ENCODE measurements around the gene COG5.
"Not testable (repeated sequence)": the region's sequence is repeated elsewhere in the genome, so short reads cannot be mapped to it uniquely, and the experiment has no call there.

COG5 gene

DNA sequence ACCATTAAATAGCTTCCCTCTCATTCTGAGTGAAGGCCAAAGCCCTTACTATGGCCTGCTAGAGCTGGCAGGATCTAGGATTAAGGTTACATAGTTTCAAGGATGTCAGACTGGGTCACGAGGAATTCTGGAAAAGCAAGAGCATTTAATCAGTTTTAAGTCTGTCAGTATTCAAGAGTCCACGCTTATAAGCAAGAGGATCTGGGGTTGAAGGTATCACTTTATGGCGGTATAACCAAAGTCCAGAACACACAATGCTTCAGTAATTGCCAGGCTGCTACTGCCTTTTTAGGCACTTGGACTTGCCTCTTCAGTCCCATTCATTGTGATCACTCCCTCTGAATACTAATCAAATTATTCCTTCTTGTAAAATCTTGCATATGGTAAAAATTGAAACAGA, 293.9 kb downstream of the COG5 start:
- DNase-seq (ENCODE audit: low spot score), result no peak

DNA sequence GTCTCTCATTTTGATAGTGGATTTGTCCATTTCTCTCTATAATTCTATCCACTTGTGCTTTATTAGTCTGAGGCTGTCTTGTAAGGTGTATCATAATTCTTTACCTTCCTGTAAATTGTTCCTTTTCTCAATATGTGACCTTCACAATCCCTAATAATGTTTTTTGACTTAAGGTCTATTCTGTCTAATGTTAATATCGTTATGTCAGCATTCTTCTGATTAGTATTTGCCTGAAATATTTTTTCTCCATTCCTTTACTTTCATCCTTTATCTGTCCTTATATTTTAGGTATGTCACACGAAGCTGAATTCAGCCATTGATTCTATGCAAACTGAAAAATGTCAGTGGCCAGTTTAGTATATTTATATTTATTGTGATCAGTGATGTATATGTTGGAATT, 295.1 kb downstream of the COG5 start:
- no peak for DNase-seq (ENCODE audit: low spot score)

DNA sequence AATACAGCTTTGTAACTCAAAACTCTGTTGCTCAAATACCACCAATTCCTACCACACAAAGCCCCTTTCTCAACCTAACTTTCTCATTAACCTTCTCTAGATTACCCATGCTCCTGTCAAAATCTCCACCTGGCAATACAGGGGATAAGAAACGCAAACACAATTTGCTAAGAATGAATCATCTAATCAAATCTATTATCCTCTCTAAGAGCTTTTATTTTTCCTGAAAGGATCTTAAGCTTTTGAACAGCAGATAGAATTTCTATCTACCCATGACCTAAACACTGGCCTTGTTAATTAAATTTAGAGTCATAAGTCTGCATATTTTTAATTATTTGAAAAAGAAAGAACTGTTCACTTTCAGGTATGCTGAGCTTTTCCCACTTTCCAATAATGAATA, 296.6 kb downstream of the COG5 start:
- no peak for DNase-seq (ENCODE audit: low spot score)

DNA sequence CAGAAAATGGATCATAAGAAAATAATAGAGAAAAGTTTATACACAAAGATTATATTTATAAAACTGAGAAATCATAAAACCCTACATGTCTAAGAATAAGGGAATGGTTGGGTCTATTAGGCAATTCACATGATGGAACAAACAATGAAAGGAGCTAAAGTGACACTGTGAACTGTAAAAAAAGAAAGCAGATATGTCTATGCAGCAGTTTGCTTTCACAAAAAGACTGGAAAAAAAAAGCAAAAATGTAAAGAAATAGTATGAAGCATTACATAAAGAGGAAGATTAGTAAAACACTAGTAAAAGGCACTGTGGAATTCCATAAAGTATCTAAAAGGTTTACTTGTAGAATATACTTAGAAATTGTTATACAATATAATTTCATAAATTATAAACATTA, 299.0 kb downstream of the COG5 start:
- no peak for DNase-seq (ENCODE audit: low spot score)

DNA sequence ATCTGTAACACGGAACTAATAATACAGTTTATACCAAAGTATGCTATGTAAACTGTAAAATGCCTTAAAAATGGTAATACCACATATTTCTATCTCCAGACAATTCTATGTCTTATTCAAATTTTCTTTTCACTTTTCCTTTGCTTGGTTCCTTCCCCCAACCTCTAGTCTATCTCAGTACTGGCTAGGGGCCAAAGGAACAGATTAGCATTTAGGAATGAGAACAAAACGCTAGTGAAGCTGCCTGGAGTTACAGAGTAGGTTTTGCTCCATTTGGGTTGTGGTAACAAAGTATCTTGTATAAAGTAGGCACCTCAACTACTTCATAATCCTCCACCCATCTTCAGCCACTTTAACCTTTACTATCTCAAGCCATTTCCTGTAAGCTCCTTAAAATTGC, 300.9 kb downstream of the COG5 start:
- DNase-seq (ENCODE audit: low spot score), result no peak

DNA sequence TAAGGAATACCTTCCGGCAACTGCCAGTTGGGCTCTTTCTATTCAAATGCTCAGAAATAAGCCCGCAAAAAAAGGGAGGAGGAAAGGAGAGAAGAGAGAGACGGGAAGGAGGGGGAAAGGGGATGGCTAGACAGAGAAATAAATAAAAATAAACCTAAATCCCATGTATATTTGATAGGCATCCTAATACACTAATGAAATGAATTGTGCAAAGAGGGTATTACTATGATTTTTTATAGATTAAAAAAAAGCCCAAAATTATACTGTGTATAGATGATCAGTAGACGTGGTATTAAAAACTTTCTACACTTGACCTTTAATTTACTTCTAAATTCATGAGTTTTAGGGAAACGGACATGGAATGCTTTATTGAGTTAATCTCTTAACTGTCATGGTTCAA, 305.0 kb downstream of the COG5 start:
- DNase-seq (ENCODE audit: low spot score), result no peak

DNA sequence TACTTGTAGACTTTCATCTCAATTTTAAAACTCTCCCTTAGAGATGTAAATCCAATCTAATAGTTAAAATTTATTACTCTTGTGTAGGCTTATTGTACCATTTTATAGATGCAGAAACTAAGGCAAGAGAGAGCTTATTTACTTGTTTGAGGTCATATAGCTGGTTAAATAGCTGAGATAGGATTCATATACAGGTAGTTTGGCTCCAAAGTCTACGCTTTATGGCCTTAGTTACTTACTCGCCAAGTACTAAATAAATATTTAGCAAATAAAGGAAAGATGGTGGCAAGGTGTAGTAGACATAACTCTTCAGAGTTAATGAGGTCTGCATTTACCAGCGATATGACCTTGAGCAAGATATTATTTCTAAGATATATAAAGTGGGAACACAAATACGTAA, 308.1 kb downstream of the COG5 start:
- no peak for DNase-seq (ENCODE audit: low spot score)

DNA sequence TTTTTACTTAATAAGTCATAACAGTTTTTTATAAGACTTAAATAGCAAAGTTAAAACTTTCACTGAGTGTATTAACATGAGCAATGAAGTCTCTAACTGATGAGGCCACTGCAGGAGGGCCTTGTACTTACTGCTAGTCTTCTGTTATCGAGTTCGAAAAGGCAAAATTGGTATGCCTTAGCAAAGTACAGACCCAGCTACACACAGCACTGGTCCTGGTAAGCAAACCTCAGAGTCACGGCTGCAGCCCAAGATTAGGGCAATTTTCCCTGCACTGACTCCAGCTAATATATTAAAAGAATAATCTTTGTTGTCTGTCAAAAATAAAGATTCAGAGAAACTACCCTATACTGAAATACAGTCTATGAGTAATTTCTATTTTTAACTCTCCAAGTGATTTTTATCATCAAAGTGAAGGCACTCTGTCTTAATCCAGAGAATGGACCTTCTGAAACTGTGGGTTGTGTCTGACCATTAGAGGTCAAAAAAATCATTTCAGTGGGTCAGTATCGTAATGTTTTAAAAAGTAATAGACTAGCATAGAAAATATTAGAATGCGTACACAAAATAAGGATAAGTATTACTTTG, 309.2 kb downstream of the COG5 start:
- DNase-seq (ENCODE audit: low spot score), result no peak

DNA sequence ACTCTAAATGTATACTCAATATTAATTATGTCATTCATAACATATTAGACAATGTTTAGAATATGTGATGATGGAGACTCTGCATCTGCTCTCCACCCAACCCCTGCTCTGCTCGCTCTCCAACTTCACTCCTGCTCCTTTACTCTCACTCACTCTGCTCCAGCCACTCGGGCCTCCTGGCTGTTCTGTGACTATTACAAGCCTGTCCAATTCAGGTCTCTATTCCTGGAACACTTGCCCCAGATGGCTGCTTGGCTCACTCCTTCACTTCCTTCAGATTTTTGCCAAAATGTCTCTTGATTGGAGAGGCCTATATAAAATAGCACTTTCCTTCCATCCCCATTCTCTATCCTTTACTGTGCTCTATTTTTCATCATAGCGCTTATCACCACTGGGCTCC, 310.1 kb downstream of the COG5 start:
- no peak for DNase-seq (ENCODE audit: low spot score)

DNA sequence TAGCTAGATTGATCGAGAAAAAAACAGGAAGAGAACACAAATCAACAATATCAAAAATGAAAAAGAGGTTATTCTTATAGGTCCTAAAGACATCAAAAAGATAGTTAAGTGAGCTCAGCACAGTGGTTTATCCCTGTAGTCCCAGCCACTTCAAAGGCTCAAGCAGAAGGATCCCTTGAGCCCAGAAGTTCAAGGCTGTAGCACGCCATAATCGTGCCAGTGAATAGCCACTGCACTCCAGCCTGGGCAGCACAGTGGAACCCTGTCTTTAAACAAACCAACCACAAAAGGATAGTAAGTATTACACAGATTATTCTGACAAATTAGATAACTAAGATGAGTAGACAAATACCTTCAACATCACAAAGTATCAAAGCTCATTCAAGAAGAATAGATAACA, 311.8 kb downstream of the COG5 start:
- DNase-seq (ENCODE audit: low spot score), result no peak

DNA sequence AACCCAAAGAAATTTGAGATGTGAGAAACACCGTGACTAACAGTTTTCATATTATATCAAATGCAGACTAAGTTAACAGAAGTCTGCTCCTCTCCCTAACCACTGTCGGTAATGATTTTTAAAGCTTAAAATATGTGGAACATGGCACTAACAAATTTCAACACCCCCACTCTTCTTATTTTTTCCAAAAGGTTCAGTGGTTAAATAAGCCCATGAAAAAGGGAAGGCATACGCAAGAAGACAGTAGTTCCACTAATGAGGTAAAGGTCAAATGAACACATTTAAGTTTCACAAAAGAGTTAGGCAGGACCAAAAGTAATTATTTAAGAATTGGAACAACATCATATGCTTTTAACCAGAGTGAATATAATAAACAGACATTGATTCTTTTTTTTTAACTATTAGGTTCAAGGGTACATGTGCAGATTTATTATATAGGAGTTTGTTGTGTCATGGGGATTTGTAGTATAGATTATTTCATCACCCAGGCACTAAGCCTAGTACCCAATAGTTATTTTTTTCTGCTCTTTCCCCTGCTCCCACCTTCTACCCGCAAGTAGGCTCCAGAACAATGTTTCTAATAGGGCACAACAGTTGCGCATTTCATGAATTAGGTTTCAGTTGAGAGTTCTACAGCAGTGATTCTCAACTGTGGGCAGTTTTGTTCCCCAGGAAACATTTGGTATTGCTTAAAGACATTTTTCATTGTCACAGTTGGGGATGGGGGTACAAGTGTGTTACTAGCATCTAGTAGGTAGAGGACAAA, 315.0 kb downstream of the COG5 start:
- no peak for DNase-seq (ENCODE audit: low spot score)

DNA sequence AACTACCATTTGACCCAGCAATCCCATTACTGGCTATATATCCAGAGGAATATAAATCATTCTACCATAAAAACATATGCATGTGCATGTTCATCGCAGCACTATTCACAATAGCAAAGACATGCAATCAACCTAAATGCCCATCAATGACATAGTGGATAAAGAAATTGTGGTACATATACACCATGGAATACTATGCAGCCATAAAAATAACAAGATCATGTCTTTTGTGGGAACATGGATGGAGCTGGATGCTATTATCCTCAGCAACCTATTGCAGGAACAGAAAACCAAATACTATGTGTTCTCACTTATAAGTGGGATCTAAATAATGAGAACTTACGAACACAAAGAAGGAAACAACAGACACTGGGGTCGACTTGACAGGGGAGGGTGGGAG, 316.9 kb downstream of the COG5 start:
- DNase-seq (ENCODE audit: low spot score), result not testable (repeated sequence)

DNA sequence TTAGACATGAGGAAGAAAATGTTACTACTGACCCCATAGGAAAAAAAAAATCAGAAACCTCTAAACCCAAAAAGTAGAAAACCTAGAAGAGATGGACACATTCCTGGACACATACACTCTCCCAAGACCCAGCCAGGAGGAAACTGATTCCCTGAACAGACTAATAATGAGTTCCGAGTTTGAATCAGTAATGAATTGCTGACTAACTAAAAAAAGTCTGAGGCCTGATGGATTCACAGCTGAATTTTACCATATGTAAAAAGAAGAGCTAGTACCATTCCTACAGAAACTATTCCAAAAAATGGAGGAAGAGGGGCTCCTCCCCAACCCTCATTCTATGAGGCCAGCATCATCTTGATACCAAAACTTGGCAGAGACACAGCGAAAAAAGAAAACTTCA, 319.1 kb downstream of the COG5 start:
- DNase-seq (ENCODE audit: low spot score), result no peak

DNA sequence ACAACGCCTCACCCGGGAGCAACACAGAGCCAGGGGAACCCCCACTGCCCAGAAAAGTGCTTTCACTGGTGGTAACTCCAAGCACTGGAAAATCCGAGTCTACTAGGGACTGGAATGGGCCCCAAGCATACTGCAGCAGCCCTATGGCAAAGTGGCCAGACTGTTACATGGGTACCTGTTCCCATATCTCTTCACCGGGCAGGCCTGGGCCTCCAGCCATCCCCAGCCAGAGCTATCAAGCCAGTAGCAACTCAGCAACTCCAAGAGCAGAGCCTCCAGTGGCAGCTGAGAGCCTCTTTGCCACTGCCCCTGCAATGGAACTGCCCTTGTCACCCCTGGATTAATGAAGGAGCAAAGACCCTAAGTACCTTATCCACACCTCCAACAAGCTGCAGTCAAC, 321.5 kb downstream of the COG5 start:
- DNase-seq (ENCODE audit: low spot score), result no peak

DNA sequence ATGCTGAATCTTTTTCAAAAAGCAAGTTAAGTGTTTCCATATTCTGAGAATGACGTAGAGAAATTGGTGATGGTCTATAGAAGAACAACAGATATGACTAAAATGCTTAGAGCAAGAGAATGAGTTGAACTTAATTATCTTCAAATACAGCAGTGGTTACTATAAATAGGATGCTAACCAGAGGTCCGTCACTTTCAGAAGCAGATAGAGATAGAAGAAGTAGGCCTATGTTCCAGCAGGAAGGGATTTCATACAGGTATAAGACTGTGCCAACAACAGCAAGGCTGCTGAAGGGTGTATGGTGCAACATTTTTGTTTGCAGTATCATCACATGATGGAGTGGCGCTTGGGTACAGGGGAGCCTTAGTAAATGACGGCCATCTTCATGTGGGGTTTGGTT, 326.3 kb downstream of the COG5 start:
- no peak for DNase-seq (ENCODE audit: low spot score)

DNA sequence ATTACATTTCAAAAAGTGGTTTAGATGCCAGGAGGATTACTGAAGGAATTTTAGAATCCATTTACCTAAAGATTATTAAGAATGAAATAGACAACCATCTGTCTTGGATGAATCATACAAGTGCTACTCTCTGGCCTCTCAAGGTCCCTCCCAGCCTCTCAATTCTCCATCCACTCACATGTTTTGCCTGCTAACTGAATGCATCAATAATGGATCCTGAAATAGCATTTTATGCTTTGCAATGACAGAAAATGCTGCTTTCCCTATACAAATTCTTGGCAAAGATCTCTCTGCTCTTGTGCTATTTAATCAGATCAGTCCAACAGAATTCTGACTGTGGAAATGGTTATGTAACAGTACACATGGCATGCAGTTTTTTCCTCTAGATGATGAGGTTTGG, 326.9 kb downstream of the COG5 start:
- DNase-seq (ENCODE audit: low spot score), result no peak

DNA sequence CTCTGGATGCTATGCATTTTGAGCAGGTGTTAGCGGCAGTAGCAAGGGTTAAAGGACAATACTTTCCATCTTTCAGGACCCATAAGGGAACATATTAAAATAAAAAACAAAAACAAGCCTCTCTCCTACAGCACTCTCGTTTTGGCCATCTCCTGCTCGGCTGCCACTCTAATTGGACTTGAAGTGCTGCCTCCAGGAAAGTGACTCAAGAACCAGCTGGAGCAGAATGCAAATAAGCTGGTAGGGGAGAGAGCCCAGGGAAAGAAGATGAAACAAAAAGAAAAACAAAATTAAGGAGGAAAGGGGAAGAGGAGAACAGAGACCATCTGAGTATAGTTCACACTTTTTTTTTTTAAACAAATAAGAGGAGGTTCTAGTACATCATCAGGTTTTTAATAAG, 329.3 kb downstream of the COG5 start:
- no peak for DNase-seq (ENCODE audit: low spot score)

DNA sequence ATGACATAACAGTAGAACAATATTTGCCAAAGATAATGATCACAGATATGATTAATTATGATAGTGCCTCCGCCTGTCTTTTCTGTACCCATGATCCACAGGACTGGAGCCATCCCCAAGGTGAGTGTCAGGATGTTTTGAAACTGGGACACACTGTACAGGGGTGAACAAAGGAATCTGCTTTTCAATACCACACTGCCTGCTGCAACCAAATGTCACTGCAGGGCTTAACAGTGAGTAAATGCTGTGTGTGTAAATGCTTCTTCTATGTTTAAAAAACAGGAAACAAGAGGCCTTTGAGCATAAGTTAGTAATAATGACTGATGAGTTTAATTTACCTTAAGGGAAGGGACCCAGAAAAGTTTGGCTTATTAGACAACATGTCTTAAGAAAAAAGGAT, 329.7 kb downstream of the COG5 start:
- DNase-seq (ENCODE audit: low spot score), result no peak

DNA sequence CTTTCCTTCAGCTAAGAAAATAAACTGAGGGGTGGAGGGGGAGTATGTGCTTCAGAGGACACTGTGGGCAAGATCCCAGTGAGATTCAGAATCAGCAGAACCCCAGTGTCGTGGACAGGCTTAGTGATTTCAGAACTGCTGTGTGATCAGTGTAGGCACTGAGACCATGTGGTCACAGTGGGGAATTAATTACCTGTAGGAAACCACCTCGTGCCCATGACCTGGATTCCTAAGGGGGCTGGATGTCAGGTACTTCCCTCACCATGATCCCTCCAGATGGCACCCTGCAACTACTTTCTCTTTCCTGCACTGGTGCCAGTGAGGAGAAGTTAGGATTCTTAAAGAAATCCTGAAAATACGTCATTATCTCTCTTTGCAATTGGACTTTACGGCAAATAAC, 330.5 kb downstream of the COG5 start:
- DNase-seq (ENCODE audit: low spot score), result no peak

DNA sequence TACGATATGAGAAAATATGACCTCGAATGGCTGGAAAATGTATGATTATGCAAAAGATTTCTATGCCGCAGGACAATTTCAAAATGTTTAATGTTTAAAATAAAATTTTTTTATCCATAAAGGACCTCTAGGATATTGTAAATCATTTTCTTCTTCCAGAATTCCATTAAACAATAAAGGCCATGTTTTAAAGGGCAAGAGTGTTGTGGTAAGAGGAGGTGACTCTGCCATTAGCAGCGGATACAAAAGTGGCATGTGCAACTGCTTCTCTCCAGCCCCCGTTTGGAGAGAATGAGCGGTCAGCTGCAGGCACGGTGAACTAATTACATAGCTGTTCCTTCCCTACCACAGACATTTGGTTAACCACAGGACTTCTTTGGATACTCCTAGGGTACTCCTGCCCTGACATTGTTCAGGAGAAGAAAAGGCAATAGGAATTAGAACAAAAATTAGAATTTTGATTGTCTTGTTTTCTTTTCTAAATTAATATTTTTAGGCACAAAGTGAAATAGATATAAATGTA, 331.1 kb downstream of the COG5 start:
- DNase-seq (ENCODE audit: low spot score), result no peak

DNA sequence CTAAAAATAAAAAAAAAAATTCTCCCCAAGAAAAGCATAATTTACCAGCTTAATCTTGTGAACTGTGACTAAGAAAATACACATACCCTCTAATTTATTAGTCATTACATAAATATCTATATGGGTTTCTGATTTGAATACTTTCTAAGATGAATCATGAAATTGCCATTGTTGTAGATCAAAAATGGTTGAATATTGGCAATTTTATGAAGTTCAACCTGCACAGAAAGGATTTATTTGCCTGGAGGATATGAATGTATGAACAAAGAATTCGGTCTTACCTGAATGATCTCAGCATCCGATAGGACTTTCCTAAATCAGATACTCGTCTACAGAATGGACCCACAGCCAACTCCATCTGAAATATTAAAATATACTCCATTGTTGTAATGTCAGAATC, 333.4 kb downstream of the COG5 start:
- DNase-seq (ENCODE audit: low spot score), result peak; percentile 13

DNA sequence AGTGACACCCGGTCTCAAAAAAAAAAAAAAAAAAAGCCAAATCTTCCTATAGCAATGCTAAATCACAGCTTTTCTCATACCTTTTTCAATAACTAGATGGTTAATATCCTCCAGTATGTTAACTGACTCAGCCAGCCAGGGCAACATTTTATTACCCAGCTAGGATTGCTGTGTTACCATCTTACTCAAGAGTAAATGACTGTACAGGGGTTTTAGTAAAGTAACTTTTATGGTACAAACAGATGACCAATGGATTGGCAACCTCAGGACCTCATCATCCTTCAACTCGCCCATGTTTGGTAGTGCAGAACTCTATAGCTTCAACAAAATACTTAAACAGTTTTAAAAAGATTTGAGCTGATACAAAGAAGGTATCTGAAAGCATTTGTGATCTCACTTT, 335.4 kb downstream of the COG5 start:
- DNase-seq (ENCODE audit: low spot score), result no peak

DNA sequence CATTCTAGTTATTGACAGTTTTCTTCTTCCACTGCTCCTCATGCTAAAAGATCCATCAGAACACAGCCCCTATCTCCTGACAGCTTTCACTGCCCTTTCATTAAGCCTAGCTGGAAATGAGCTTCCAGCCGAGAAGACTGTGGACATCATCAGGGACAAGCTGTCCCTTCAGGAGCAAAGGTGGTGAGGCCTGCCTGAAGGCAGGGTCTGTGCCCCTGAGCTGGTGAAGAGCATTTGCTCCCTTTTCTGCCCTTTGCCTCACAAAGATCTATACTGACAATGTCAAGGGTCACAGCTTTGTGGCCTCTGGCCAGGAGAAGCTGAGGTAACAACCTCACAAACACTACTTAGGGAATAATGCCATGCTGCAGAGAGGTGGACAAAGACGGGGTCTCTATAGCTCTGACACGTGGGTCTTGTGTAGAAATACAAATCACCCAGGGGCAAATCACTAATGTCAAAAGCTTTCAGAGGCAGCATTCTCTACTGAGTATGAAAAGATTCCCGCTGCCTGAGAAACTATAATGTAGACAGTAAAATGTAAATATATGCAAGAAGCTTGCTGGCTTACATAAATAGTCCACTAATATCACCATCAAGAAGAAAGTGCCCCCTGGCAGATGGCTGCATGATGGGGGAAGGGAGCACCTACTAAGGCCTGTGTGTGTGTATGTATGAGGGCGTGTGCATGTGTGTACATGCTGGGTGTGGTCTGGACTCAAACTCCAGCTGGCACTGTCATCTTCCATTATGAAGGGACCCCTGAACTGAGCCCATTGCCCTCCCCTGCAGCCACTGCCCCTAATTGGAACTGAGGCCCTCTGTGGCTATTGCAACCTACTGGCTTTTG, 339.1 kb downstream of the COG5 start:
- DNase-seq (ENCODE audit: low spot score), result no peak
